ENCODE measurements around the gene GRIN2B.

The GRIN2B gene

DNA sequence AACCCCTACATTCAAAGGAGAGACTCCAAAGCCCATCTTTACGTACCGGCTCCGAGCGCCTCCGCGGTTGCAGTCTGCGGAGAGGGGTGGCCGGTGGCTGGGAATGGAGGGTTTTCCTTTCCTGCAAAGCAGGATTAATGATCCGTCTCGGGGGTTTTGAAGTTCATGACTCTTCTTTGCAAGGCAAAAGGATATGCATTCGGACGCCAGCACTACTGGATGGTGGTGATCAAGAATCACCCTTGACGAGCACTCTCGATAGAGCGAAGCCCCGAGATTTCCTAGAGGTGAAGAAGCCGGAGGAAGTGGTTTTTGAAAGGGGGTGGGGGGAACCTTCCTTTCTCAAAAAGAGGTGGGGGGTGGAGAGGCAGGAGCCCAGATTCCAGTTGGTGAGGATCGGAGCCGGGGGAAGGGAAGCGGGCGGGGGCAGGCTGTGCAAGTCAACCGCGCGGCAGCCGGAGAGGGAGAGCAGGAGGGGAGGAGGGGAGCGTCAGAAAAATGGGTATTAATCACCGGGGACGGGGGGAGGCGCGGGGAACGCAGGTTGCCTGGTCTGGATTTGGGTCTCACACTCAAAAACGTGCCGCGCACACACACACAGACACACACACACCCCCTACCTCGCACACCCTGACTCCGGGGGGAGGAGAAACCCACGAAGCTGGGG lies at the start of gene GRIN2B:
Gene GRIN2B (minus strand): TSS at position 307 of the 667 bp plus-strand sequence. CDS start 115,394 bp downstream, outside the sequence.
- DNase-seq = no peak

GRCh38 chr12:14026537-14026936 lies 45.1 kb upstream of the GRIN2B start:
- no peak for DNase-seq

- no peak for DNase-seq
Measured at GRCh38 chr12:14024591-14024990, 43.2 kb upstream of the GRIN2B start.

GRCh38 chr12:14018080-14018479 lies 36.7 kb upstream of the GRIN2B start:
- no peak for DNase-seq

DNA sequence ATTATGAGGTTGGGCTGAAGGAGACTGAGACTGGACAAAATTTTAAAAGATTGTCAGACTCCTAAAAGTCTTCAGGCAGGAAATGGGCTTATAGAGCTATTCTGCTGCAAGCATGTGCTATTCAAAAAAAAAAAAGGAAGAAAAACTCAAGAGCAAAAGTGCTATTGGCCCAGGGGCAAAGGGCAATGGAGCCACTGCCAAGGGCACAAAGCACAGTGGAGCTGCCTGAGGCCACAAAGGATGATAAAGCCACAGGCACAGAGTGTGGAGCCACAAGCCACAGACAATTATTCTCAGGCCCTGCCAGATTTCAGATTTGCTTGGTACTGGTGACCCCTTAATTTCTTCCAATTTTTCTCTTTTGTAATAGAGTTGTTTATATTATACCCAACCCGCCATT lies 29.6 kb upstream of the GRIN2B start:
- DNase-seq = no peak

GRCh38 chr12:14007639-14008038 lies 26.2 kb upstream of the GRIN2B start:
- DNase-seq = no peak

DNA sequence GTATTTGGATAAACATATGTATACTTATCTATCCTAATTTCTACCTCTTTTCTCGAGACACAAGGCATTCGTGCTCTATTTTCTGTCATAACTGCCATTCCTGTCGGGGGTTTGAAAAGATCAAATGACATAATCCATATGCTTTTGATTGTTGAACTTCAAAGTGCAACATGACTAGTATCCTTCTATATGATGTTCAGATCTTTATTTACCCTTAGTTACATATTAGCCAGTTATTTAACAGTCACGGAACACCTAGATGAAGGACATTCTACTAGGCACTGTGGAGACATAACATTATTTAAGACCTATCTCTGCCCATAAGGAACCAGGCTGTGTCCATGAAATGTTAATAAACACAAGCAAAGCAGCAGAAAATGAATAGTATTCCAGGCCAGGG lies 11.2 kb upstream of the GRIN2B start:
- no peak for DNase-seq

- no peak for DNase-seq
Measured at GRCh38 chr12:13992106-13992505, 10.7 kb upstream of the GRIN2B start.

GRCh38 chr12:13986031-13986430 lies 4.6 kb upstream of the GRIN2B start:
- no peak for DNase-seq

- no peak for DNase-seq
Measured at GRCh38 chr12:13981990-13982389, 588 bp upstream of the GRIN2B start.

DNA sequence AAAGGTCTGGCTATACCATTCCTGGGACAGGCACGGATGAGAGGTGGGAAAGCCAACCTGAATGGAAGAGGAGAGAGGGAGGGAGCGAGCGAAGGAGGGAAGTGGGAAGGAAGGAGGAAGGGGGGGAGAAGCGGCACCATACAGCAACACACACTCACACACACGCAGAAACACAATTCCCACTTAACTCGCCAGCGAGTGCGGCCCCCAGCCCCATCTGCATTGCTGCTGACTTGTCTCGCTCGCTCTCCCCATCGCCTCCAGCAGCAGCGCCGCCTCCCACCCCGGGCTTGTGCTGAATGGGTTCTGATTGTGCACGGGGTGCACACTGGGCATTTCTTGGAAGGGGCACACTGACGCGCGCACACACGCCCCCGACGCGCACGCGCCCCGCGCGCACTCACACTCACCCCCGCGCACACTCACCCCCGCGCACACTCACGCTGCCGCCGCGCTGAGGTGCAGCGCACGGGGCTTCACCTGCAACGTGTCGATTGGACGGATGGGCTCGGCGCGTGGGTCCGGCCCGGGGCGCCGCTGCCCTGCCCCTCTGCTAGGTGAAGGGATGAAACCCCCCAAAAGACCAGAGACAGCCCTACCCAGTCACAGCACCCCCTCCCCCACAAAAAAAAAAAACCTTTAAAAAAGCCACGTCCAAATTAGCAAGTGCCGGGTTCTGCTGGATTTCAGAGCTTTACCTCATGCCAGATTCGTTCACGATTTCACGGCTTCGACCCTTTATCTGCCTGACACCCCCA lies 685 bp downstream of the GRIN2B start:
- DNase-seq = no peak

GRCh38 chr12:13979772-13980378 lies 1.5 kb downstream of the GRIN2B start:
- no peak for DNase-seq

DNA sequence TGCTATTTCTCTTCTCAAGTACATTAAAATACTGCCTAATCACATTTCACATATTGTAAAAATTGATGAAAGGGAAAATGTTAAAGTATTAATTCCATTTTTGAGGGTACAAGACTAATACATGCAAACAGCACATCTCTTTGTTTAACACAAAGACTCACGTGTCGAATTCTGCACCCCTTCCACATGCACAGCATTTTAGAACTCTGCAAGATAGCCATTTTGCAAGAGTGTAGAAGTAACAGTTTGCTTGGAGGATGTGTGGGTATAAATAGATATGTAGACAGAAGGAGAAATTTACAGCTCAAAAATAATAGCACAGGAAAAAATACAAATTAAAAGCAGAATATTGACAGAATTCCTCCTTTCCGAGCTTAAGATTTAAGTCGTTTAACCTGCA lies 2.5 kb downstream of the GRIN2B start:
- no peak for DNase-seq

DNA sequence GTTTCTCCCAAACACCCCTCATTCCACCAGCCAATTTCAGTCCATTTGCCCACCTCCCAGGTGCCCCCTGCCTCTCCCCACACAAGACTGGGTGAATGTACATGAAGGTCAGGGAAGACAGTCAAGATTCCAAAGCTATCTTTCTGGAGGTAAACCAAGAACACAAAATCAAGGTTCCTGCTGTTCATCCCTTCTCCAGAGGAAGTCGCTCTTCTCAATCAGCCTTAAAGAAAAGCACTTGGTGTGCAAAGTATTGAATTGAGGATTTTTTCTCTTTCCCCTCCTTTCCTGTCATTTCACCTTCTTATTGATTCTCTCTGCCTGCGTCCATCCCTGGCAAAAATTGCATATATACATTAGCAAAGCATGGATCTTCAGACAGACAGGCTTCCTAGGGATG lies 4.5 kb downstream of the GRIN2B start:
- DNase-seq = no peak

DNA sequence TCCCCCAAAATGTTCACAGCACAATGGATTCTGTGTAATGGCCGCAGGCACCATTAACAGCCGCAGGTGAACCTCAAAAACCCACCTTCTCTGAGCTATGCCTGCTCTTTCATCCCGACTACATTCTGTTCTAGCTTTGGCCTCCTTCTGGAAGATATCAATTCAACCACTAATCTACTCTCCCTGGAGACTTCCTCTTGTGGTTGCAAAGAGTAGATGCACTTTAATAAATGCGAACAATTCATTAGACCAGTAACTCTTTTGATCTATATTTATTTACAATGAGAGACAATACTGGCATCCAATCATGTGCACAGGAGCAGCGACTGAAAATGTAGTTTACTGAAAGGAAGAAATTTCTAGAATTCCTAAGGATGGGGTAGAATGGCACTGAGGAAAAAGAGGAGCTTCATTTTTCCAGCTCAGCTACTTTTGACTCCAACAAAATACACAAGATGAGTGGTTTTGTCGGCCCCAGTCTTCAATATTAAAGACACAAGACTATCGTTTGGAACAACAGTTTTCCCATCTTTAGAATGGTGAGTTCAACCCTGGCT lies 5.3 kb downstream of the GRIN2B start:
- DNase-seq = no peak

DNA sequence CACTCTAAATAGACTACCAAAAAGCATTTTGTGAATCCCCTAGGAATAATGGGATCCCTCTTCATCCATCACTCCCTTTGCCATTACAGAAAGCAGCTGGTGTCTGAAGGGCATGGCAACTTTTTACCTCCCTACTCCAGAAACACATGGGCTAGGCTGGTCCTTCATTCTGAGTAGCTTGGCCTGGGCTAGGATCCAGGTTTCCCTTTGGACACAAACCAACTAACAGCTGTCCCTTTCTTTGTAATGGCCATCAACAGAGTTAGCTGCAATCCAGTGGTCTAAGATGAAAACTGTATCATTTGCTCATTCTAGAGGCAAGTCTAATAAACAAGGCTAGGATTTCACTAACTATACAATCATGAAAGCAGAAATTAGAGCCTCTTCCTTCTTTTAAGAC lies 7.4 kb downstream of the GRIN2B start:
- no peak for DNase-seq

GRCh38 chr12:13970803-13971202 lies 10.6 kb downstream of the GRIN2B start:
- no peak for DNase-seq

GRCh38 chr12:13968281-13968680 lies 13.1 kb downstream of the GRIN2B start:
- no peak for DNase-seq

DNA sequence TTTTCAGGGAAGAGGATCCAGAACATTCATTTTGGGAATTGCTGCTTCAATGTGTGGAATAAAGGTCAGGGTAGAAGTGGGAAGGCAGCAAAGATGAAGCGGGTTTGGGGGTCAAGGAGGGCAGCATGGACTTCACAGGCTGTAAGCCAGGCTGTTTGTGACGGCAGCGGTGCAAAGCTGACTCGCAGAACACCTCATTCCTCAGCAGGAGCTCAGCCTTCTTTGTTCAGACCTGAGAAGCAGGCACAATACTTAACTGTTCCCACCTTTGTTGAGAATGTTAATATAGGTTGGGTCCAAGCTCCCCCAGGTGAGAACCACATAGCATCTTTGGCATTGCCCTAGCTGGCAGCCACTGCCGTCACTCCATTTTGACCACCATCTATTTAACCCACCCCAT lies 16.7 kb downstream of the GRIN2B start:
- no peak for DNase-seq

- no peak for DNase-seq
Measured at GRCh38 chr12:13962699-13963098, 18.7 kb downstream of the GRIN2B start.

DNA sequence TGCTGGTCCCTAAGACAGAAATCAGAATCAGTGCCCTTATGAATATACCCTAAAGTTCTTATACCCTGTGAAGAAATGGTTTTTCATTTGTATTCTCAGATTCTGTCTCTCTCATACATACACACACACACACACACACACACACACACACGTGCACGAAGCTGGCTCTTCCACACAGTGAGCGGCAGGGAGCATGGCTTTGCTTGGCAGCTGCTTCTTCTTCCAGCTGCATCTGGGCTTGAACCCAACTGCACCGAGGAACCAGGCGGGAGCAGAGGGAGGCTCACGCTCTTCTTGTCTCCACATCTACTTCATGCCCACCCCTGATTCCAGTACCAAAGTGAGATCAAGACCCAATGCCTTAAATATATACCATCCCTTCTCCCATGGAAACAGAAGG lies 19.4 kb downstream of the GRIN2B start:
- no peak for DNase-seq

- no peak for DNase-seq
Measured at GRCh38 chr12:13959131-13959723, 22.2 kb downstream of the GRIN2B start.

GRCh38 chr12:13957576-13957975 lies 23.8 kb downstream of the GRIN2B start:
- no peak for DNase-seq
